Suprapubic skin (tissue), 4 donors: ENCODE results near the gene SLC6A11. TPM values are rescaled to one million over a fixed set of nuclear protein-coding genes. Genes with fewer than 3 reads are reported as not detected.

Experiments
- DNase-seq, 2 donors: peaks; one replicate each; pipeline ENCODE4 v3.0.0-alpha.2; 2019; ENCODE audit warnings: low spot score in 2 of 2
- H3K27ac ChIP-seq: fragments of 200-600 bp; sonication (generic); one replicate; pipeline ENCODE4 v1.5.1; 2019
- H3K27me3 ChIP-seq: fragments of 200-600 bp; sonication (generic); one replicate; pipeline ENCODE4 v1.5.1; 2019
- H3K36me3 ChIP-seq: fragments of 200-600 bp; sonication (generic); one replicate; pipeline ENCODE4 v1.5.1; 2019
- H3K4me1 ChIP-seq: fragments of 200-600 bp; sonication (generic); one replicate; pipeline ENCODE4 v1.5.1; 2019
- H3K4me3 ChIP-seq: fragments of 200-600 bp; sonication (generic); one replicate; pipeline ENCODE4 v1.5.1; 2019; ENCODE audit warnings: mild to moderate bottlenecking
- H3K9me3 ChIP-seq: fragments of 200-600 bp; sonication (generic); one replicate; pipeline ENCODE4 v1.5.1; 2019
- EP300 ChIP-seq: sonication (generic); formaldehyde crosslinking; IDR thresholded peaks from one replicate; pipeline ENCODE4 v1.6.1; 2017; ENCODE audit warnings: antibody characterized with exemption
- POLR2A ChIP-seq, 2 donors: fragments of 450-650 bp; IDR thresholded peaks; one replicate each; pipeline ENCODE4 v1.6.1; 2017; ENCODE audit warnings: antibody characterized with exemption in 2 of 2, mild to moderate bottlenecking in 2 of 2, moderate library complexity in 2 of 2
- POLR2AphosphoS5 ChIP-seq, 3 donors: sonication (generic); formaldehyde crosslinking; IDR thresholded peaks; one replicate each; pipeline ENCODE4 v1.6.1; 2017; ENCODE audit warnings: antibody characterized with exemption in 3 of 3
- WGBS: methylation state at CpG from one replicate; pipeline ENCODE4 v1.1.5; 2018; 5-methylcytosine and 5-hydroxymethylcytosine counted together
- total RNA-seq, 4 donors: library from RNA; depleted of rRNA; stranded (reverse); fragments of >200 nt; gene quantifications; one replicate each; pipeline ENCODE4 v1.1.0, GENCODE V29; 2016
- TF ChIP-seq, protein P1 (sequence below), 2 donors: fragments of 200-600 bp in 1 of 2; fragments of 450-650 bp in 1 of 2; sonication (generic) in 1 of 2; IDR thresholded peaks; one replicate each; pipeline ENCODE4 v1.5.1; 2016 to 2019; ENCODE audit warnings: antibody characterized with exemption in 2 of 2, mild to moderate bottlenecking in 1 of 2, moderate library complexity in 1 of 2

SLC6A11 gene
- total RNA-seq, 4 donors from 2014 or later, result 4.3 to 7.9 (median 6.2) TPM

DNA sequence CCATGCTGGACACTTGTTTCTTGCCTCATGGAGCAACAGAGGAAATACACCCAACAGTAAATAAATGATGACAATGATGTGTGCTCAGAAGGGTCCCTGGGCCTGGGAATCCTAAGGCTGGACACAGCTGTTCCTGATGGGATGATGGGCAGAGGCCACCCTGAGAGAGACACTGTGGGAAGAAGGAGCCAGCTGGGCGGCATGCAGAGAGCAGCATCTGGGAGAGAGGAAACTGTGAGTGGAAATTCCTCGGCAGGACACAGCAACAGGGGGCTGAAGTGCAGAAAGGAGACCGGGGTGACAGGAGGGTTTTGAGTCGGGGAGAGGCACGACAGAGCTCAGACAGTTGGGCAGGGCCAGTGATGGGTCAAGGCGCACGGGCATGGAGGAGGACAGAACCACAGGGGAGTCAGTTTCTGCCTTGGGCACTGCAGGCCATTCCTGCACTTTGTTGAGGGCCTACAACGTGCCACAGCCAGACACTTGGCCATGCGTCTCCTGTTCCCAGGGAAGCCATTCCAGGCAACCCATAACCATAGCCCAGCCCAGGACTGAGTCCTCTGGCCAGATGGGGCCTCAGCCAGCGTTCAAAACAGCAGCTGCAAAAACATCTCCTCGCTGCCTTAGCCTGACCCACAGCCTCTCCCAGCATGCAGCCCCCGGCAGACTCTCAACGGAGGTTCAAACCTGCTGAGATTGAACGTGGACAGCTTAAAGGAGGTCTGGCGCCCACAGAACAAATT lies 139.9 kb downstream of the SLC6A11 start:
- H3K27me3 ChIP-seq, result peaks cover 20% of the 10 kb centered on the region
- H3K4me1 ChIP-seq, result no peaks in the 10 kb centered on the region
- no peak for DNase-seq
- no peaks in the 10 kb centered on the region for H3K9me3 ChIP-seq
- H3K4me3 ChIP-seq, result no peak overlapping the region
- 86% methylated on average over 15 of the region's 15 CpGs for WGBS
- TF ChIP-seq, protein P1, sequence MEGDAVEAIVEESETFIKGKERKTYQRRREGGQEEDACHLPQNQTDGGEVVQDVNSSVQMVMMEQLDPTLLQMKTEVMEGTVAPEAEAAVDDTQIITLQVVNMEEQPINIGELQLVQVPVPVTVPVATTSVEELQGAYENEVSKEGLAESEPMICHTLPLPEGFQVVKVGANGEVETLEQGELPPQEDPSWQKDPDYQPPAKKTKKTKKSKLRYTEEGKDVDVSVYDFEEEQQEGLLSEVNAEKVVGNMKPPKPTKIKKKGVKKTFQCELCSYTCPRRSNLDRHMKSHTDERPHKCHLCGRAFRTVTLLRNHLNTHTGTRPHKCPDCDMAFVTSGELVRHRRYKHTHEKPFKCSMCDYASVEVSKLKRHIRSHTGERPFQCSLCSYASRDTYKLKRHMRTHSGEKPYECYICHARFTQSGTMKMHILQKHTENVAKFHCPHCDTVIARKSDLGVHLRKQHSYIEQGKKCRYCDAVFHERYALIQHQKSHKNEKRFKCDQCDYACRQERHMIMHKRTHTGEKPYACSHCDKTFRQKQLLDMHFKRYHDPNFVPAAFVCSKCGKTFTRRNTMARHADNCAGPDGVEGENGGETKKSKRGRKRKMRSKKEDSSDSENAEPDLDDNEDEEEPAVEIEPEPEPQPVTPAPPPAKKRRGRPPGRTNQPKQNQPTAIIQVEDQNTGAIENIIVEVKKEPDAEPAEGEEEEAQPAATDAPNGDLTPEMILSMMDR (IDR thresholded peaks at IDR 0.05), result no peak
- TF ChIP-seq POLR2AphosphoS5 (IDR thresholded peaks at IDR 0.05) (no peak), EP300 (no peak), POLR2A (IDR thresholded peaks at IDR 0.05) (no peak)
- H3K36me3 ChIP-seq, result no peaks in the 10 kb centered on the region
- no peak overlapping the region for H3K27ac ChIP-seq

DNA sequence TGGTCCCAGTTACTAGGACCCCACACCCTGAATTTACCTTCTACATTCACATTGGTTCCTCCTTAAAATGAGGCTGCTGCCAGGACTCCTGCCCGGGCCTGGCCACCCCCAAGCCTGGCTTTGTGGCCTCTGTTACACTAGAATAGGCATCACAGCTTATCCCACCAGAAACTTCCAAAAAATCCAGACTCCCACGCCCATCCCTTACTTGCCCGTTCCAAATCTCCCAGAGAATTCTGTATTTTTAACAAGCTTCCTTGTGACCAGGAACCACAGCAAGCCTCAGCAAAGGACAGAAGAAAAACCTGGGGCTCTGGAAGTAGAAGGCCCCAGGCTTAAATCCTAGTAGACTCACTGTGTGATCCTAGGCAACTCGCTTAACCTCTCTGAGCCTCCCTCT lies 140.5 kb downstream of the SLC6A11 start:
- no peaks in the 10 kb centered on the region for H3K4me1 ChIP-seq
- no peaks in the 10 kb centered on the region for H3K9me3 ChIP-seq
- no peaks in the 10 kb centered on the region for H3K36me3 ChIP-seq
- H3K27me3 ChIP-seq, result peaks cover 20% of the 10 kb centered on the region
- DNase-seq, result no peak
- TF ChIP-seq POLR2A (IDR thresholded peaks at IDR 0.05) (no peak), POLR2AphosphoS5 (IDR thresholded peaks at IDR 0.05) (no peak), EP300 (no peak)
- TF ChIP-seq, protein P1 (IDR thresholded peaks at IDR 0.05), result no peak
- H3K4me3 ChIP-seq, result no peak overlapping the region
- WGBS, result 67% methylated on average over 4 of the region's 4 CpGs
- no peak overlapping the region for H3K27ac ChIP-seq

DNA sequence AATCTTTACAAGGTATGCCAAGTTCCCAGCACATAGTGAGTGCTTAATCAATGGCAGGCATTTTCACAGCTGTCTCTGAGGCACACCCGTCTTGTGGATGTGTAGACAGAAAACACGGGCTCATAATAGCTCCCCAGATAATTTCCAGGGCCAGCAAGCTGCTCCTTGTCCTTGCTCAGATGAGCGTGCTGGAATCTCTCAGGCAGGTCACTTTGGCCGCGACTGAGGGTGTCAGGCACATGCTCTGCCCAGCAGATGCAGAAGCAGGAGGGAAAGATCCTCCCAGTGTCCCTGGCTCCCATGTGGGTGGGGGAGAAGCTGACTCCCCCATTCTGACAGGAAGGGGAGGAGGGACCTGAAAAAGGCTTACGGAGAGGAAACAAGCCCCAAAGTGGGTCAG lies 141.0 kb downstream of the SLC6A11 start:
- no peak for DNase-seq
- no peak for TF ChIP-seq POLR2A (IDR thresholded peaks at IDR 0.05)
- no peak for TF ChIP-seq POLR2AphosphoS5 (IDR thresholded peaks at IDR 0.05)
- TF ChIP-seq, protein P1 (IDR thresholded peaks at IDR 0.05), result no peak
- TF ChIP-seq EP300, result no peak
- WGBS, result 52% methylated on average over 6 of the region's 6 CpGs
- Histone ChIP-seq H3K27me3 (peaks cover 16% of the 10 kb centered on the region), H3K36me3 (no peaks in the 10 kb centered on the region), H3K9me3 (no peaks in the 10 kb centered on the region), H3K4me3 (no peak overlapping the region), H3K4me1 (no peaks in the 10 kb centered on the region), H3K27ac (no peak overlapping the region)

DNA sequence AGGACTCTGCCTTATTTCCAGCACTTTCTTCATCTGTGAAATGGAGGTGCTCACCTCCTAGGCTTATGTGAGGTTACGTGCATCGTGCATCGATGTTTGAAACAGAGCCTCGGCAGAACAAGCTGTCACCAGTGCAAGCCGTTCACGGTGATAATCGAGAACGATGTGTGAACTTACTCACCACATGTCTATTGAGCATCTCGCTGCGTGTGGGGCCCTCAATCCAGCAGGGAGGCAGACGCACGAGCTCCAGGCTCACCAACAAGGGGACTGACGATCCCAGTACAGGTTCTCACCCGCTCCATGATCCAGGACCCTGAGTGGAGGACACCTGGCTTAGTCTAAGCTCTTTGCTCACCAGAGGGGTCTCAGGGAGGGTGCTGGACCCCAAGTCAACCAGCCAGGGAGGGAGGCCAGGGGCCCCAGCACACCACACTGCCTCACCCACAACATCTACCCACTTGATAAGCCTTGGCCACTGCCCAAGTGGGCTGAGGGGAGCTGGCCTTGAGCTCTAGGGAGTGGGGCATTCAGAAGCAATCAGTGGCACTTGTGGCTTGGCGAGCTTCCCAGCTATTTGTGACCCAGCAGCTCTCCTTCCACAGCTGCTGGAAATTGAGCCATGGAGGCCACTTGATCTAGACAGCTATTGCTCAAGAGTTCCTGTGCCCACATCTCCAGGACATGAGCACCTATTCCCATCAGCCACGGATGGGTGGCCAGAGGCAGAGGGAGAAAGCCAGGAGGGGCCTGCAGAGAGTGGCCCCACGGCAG lies 142.1 kb downstream of the SLC6A11 start:
- no peaks in the 10 kb centered on the region for H3K36me3 ChIP-seq
- WGBS, result 84% methylated on average over 17 of the region's 17 CpGs
- DNase-seq, result no peak
- H3K4me1 ChIP-seq, result no peaks in the 10 kb centered on the region
- H3K4me3 ChIP-seq, result no peak overlapping the region
- TF ChIP-seq, protein P1 (IDR thresholded peaks at IDR 0.05), result no peak
- no peak for TF ChIP-seq POLR2A (IDR thresholded peaks at IDR 0.05)
- no peak for TF ChIP-seq EP300
- TF ChIP-seq POLR2AphosphoS5 (IDR thresholded peaks at IDR 0.05), result no peak
- peaks cover 11% of the 10 kb centered on the region for H3K27me3 ChIP-seq
- H3K9me3 ChIP-seq, result no peaks in the 10 kb centered on the region
- no peak overlapping the region for H3K27ac ChIP-seq

DNA sequence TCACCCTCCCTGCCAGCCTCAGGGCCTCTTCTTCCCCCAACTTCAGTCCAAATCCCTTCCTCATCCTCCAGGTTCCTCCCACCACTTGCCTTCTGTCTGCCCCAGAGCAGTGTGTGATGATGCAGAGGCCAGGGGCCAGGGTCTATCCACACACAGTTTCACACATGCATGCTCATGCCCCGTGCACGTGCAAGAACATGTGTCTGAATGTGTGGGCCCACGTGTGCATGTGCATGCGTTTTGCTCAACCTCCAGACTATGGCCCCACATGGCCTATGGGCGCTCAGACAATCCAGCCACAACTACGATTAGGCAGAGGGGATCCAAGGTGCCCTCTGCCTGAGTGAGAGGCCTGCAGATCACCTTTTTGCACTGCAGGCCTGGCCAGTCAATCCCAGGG lies 144.2 kb downstream of the SLC6A11 start:
- 86% methylated on average over 6 of the region's 6 CpGs for WGBS
- no peaks in the 10 kb centered on the region for H3K36me3 ChIP-seq
- H3K4me1 ChIP-seq, result no peaks in the 10 kb centered on the region
- DNase-seq, result no peak
- no peaks in the 10 kb centered on the region for H3K9me3 ChIP-seq
- TF ChIP-seq, protein P1 (IDR thresholded peaks at IDR 0.05), result no peak
- TF ChIP-seq EP300, result no peak
- H3K27me3 ChIP-seq, result peaks cover 8% of the 10 kb centered on the region
- no peak overlapping the region for H3K4me3 ChIP-seq
- no peak overlapping the region for H3K27ac ChIP-seq
